NCI-H2227 (cell line): Measurements from ENCODE around the gene CD200R1L.

Experiments
- DNase-seq: peaks from one replicate; lab custom pipeline; 2025; ENCODE audit not compliant: unreplicated experiment; lab: John Stamatoyannopoulos, UW

CD200R1L gene

GRCh38 chr3:112822064-112823055 is 24.3 kb downstream of the CD200R1L start:
- no peak for DNase-seq

- no peak for DNase-seq
Measured at GRCh38 chr3:112818289-112818688, 28.4 kb downstream of the CD200R1L start.

- no peak for DNase-seq
Measured at GRCh38 chr3:112817797-112818196, 28.9 kb downstream of the CD200R1L start.

GRCh38 chr3:112817271-112817670 is 29.4 kb downstream of the CD200R1L start:
- no peak for DNase-seq

- DNase-seq: no peak
Measured at GRCh38 chr3:112815981-112816380, 30.7 kb downstream of the CD200R1L start.

- DNase-seq: no peak
Measured at GRCh38 chr3:112814266-112814665, 32.4 kb downstream of the CD200R1L start.

GRCh38 chr3:112813723-112814171 is 32.9 kb downstream of the CD200R1L start:
- no peak for DNase-seq

GRCh38 chr3:112813016-112813415 is 33.6 kb downstream of the CD200R1L start:
- DNase-seq: no peak

- DNase-seq: no peak
Measured at GRCh38 chr3:112811917-112812660, 34.6 kb downstream of the CD200R1L start.

GRCh38 chr3:112811131-112811884 is 35.4 kb downstream of the CD200R1L start:
- no peak for DNase-seq

- no peak for DNase-seq
Measured at GRCh38 chr3:112810561-112810960, 36.1 kb downstream of the CD200R1L start.

- no peak for DNase-seq
Measured at GRCh38 chr3:112808136-112808535, 38.5 kb downstream of the CD200R1L start.

GRCh38 chr3:112807685-112808084 is 39.0 kb downstream of the CD200R1L start:
- no peak for DNase-seq

GRCh38 chr3:112806903-112807302 is 39.8 kb downstream of the CD200R1L start:
- DNase-seq: no peak

- no peak for DNase-seq
Measured at GRCh38 chr3:112805126-112805525, 41.5 kb downstream of the CD200R1L start.

GRCh38 chr3:112804021-112804420 is 42.6 kb downstream of the CD200R1L start:
- DNase-seq: no peak

GRCh38 chr3:112803467-112803866 is 43.2 kb downstream of the CD200R1L start:
- DNase-seq: no peak

GRCh38 chr3:112802338-112802737 is 44.3 kb downstream of the CD200R1L start:
- DNase-seq: no peak

GRCh38 chr3:112799946-112800345 is 46.7 kb downstream of the CD200R1L start:
- no peak for DNase-seq

- DNase-seq: no peak
Measured at GRCh38 chr3:112794622-112795172, 52.0 kb downstream of the CD200R1L start.
